Right atrium auricular region (tissue), 2 donors: ENCODE measurements around the gene ZCCHC8. TPM values are rescaled to one million over a fixed set of nuclear protein-coding genes. Genes with fewer than 3 reads are reported as not detected.

Experiments
- DNase-seq: peaks from one replicate; pipeline ENCODE4 v3.0.0-alpha.2; 2019; ENCODE audit warnings: low spot score
- H3K27ac ChIP-seq, 2 donors: fragments of 200-600 bp; sonication (generic); 1 replicate in 1 of 2; 2 replicates in 1 of 2; pipeline ENCODE4 v1.5.1; 2016 to 2019
- H3K27me3 ChIP-seq, 2 donors: fragments of 200-600 bp; sonication (generic); one replicate each; pipeline versions ENCODE4 v1.5.1 to v1.6.0; 2017 to 2019
- H3K36me3 ChIP-seq: fragments of 200-600 bp; sonication (generic); one replicate; pipeline ENCODE4 v1.5.1; 2016
- H3K4me1 ChIP-seq, 2 donors: fragments of 200-600 bp; sonication (generic); one replicate each; pipeline versions ENCODE4 v1.5.1 to v1.6.0; 2017 to 2019
- H3K4me3 ChIP-seq, 2 donors: fragments of 200-600 bp; sonication (generic); 1 replicate in 1 of 2; 2 replicates in 1 of 2; pipeline ENCODE4 v1.5.1; 2017 to 2019; ENCODE audit warnings: mild to moderate bottlenecking in 1 of 2, moderate library complexity in 1 of 2
- H3K9me3 ChIP-seq, 2 donors: fragments of 200-600 bp; sonication (generic); one replicate each; pipeline ENCODE4 v1.5.1; 2019
- total RNA-seq, 2 donors: library from RNA; depleted of rRNA; stranded (reverse); fragments of >200 nt; gene quantifications; one replicate each; pipeline ENCODE4 v1.1.0, GENCODE V29; 2016
- TF ChIP-seq, protein P1 (sequence below), 2 donors: fragments of 200-600 bp; sonication (generic); IDR thresholded peaks; one replicate each; pipeline ENCODE4 v1.5.1; 2019; ENCODE audit warnings: antibody characterized with exemption in 2 of 2

ZCCHC8 gene
- total RNA-seq, 2 donors from 2014 or later, result 7.5 to 9.6 TPM

DNA sequence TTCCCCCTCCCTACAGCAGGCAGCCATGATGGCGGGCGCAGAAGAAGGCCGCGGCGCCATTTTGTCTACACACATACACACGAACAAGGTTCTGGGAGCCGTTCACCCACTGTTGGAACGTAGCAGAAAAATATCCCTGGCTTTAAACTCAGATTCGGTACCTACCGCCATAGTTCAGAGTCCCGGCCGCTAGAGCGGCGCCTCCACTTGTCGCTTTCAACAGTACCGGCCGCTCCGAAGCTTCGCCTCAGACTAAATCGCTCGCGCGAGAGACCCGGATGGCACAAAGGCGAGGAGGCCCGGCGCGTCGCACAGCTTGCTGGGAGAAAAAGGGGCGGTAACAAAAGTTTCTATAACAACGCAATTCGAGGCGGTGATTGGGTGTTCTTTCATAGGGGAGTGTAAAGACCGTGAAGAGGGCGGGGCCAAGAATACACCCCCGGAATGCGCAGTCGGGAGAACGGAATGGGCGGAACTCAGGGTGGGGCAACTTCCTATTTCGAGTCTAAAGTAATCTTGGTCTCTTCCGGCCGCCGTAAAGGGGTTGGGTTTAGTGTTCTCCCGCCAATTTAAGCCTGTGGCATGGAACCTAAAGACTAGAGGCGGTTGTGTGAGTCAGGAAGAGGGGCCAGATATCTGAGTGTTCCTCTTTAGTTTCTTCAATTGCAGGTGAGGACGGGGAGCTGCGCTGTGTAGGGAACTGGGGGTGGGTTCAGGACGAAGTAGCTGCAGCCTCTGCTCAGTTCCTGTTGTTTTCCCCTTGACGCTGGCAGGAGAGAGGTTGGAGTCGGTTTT is 26.1 kb upstream of the ZCCHC8 start, which contains the start of the genes KNTC1 and RSRC2:
KNTC1 (plus strand) TSS at position 567 of the 795 bp plus-strand sequence. CDS start 2,815 bp downstream, outside the sequence.
RSRC2 (minus strand) TSS at position 254 of the 795 bp plus-strand sequence; CDS start at position 171, 83 bp downstream.
- H3K9me3 ChIP-seq, result no peaks in the 10 kb centered on the region
- no peaks in the 10 kb centered on the region for H3K27me3 ChIP-seq
- peaks cover 0 to 44% of the 10 kb centered on the region in 2 donors for H3K4me1 ChIP-seq
- peak within 1 kb of the TSS; percentile 97 to 98 for H3K27ac ChIP-seq
- peaks cover 15% of the 10 kb centered on the region for H3K36me3 ChIP-seq
- TF ChIP-seq, protein P1, sequence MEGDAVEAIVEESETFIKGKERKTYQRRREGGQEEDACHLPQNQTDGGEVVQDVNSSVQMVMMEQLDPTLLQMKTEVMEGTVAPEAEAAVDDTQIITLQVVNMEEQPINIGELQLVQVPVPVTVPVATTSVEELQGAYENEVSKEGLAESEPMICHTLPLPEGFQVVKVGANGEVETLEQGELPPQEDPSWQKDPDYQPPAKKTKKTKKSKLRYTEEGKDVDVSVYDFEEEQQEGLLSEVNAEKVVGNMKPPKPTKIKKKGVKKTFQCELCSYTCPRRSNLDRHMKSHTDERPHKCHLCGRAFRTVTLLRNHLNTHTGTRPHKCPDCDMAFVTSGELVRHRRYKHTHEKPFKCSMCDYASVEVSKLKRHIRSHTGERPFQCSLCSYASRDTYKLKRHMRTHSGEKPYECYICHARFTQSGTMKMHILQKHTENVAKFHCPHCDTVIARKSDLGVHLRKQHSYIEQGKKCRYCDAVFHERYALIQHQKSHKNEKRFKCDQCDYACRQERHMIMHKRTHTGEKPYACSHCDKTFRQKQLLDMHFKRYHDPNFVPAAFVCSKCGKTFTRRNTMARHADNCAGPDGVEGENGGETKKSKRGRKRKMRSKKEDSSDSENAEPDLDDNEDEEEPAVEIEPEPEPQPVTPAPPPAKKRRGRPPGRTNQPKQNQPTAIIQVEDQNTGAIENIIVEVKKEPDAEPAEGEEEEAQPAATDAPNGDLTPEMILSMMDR (IDR thresholded peaks at IDR 0.05), result no peak
- H3K4me3 ChIP-seq, result peak within 1 kb of the TSS; percentile 59 to 70
- DNase-seq, result peak; percentile 100

DNA sequence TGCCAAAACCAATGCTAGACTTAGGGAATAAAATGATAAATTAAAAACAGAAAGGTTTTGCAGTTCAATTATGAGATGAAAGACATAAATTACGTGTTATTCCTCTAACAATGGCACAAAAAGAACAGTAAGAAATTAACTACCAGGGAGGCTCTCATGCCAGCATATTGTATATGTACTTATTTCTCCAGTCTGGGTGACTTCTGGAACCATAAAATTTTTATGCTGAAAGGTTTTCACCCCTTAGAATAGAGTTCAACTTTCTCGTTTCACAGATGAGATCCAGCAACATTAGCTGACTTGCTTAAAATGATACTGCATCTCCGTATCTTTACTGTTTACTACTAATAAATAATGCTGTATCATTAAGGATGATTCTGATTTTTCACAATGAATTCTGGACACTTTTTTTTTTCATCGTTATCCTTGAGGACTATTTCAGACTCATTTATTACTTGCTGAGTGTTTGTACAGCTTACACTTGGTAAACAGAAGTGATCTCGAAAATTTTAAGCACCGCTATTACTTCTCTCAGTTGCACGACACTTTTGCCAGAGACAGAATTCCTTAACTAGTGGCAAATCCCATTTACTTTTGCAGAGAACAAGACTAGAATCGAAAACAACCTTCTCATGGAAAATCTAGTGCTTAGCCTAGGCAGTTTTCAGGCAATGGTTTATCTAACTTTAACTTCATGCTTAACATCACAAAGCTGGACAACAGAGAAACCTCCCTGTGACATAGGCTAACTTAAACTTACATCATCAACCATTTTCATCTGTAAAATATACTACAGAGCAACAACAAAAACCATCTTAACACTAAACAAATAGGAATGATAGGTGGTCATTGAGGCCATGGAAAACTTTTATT is 23.4 kb upstream of the ZCCHC8 start:
- DNase-seq, result no peak
- Histone ChIP-seq H3K36me3 (peaks cover 43% of the 10 kb centered on the region), H3K4me3 (peak overlapping the region in 1 of 2 donors; percentile 42), H3K9me3 (no peaks in the 10 kb centered on the region), H3K4me1 (peaks cover 0 to 44% of the 10 kb centered on the region in 2 donors), H3K27me3 (no peaks in the 10 kb centered on the region), H3K27ac (peak overlapping the region in 1 of 2 donors; percentile 61)
- TF ChIP-seq, protein P1 (IDR thresholded peaks at IDR 0.05), result no peak

DNA sequence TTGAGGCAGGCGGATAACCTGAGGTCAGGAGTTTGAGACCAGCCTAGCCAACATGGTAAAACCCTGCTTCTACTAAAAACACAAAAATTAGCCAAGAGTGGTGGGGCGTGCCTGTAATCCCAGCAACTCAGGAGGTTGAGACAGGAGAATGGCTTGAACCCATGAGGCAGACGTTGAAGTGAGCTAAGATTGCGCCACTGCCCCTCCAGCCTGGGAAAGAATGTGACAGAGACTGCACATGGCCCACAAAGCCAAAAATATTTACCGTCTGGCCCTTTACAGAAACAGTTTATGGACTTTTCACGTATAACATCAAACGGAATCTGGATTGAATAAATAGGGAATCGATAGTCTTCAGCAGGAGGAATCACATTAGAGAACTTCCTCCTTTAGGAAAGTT is 22.5 kb upstream of the ZCCHC8 start:
- H3K4me1 ChIP-seq, result peaks cover 0 to 45% of the 10 kb centered on the region in 2 donors
- TF ChIP-seq, protein P1 (IDR thresholded peaks at IDR 0.05), result no peak
- no peak overlapping the region for H3K4me3 ChIP-seq
- H3K27me3 ChIP-seq, result no peaks in the 10 kb centered on the region
- no peak for DNase-seq
- peak overlapping the region; percentile 9 to 61 for H3K27ac ChIP-seq
- H3K9me3 ChIP-seq, result no peaks in the 10 kb centered on the region
- peaks cover 51% of the 10 kb centered on the region for H3K36me3 ChIP-seq

DNA sequence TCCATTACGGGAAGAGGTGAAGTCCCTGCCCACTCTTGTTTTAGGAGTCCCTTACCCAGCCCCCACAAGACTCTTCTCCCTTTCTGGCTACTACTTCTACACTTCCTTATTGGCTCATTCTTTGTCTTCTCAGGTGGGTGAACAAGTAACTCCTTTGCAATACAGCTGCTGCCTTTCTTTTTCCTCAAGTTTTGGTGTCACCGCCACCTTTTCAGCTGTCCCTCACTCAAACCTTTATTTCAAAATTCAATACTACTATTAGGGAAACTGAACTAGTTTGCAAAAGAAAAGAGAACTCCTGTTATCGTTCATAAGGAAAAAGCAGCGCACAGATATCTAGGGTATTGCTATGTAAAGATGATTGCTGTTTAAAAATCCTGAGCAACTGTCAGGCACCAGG is 19.9 kb upstream of the ZCCHC8 start:
- Histone ChIP-seq H3K9me3 (no peaks in the 10 kb centered on the region), H3K27ac (no peak overlapping the region), H3K4me3 (no peak overlapping the region), H3K27me3 (no peaks in the 10 kb centered on the region), H3K36me3 (peaks cover 77% of the 10 kb centered on the region), H3K4me1 (peaks cover 0 to 40% of the 10 kb centered on the region in 2 donors)
- TF ChIP-seq, protein P1 (IDR thresholded peaks at IDR 0.05), result no peak
- no peak for DNase-seq

DNA sequence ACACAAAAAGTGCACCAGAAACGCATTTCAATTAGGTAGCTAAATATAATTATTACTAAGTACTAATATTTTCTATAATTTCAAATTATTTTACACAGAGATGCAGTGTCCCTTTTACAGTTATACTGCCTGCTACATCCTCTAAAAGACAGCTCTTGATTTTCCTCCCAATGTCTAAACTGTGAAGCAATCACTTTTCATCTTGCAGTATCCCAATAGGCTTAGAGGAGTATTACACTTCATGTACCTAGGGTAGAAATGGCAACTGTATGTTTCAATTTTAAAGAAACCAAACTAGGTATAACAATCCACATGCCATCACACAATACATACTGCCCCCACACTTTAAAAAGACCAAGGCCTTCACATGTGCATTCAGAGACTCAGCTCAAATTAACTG is 18.7 kb upstream of the ZCCHC8 start:
- TF ChIP-seq, protein P1 (IDR thresholded peaks at IDR 0.05), result no peak
- Histone ChIP-seq H3K36me3 (peaks cover 82% of the 10 kb centered on the region), H3K9me3 (no peaks in the 10 kb centered on the region), H3K4me3 (no peak overlapping the region), H3K4me1 (peaks cover 0 to 29% of the 10 kb centered on the region in 2 donors), H3K27me3 (no peaks in the 10 kb centered on the region), H3K27ac (no peak overlapping the region)
- no peak for DNase-seq
